Left forelimb (tissue), 1 donor: ENCODE results near the gene RPN1.
"Not testable (repeated sequence)": the region's sequence is repeated elsewhere in the genome, so short reads cannot be mapped to it uniquely, and the experiment has no call there.

Source experiments
- DNase-seq: peaks from one replicate; pipeline ENCODE4 v3.0.0-alpha.2; 2018; ENCODE audit warnings: low spot score

The RPN1 gene

GRCh38 chr3:128650096-128651050 lies at the start of gene RPN1:
RPN1 (minus strand) TSS chr3:128650818; CDS start chr3:128650800, 18 bp downstream.
- peak; percentile 95 for DNase-seq

DNA sequence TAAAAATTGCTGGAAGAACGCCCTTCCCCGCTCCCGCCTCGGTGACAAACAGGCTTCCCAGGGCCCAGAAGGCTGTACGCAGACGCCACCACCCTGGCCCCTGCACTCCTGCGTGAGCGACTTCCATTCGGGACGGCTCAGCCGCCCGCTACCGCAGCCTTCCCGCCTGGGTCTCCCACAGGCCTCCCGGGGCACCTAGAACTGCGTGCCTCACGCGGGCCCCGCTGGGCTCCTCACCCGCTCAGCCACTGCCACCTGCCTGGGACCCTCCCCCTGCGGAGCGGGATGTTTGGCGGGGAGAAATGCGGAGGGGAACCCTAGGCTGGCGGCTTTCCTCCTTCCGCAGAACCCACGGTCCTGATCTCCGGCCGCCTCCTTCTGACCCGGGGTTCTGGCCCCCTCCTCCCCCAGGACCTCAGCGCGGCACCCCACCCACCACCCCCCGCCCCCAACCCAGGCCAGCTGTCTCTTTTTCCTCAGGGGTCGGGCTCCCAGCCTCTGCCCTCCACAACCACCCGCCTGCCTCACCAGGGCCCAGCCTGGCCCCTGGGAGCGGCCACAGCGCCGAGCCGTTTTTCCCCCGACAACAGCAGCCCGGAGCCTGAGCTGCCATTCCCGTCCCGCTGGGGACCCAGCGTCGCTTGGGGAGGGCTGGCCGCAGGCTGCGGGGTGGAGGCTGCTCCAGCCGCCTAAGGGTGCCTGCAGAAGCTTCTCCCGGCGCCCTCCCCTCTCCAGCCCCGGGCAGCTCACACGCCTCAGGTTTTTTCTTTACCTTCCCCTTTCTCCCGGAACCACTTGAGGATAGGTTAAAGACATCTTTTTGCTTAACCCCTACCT lies 47.8 kb upstream of the RPN1 start:
- DNase-seq, result peak; percentile 73

DNA sequence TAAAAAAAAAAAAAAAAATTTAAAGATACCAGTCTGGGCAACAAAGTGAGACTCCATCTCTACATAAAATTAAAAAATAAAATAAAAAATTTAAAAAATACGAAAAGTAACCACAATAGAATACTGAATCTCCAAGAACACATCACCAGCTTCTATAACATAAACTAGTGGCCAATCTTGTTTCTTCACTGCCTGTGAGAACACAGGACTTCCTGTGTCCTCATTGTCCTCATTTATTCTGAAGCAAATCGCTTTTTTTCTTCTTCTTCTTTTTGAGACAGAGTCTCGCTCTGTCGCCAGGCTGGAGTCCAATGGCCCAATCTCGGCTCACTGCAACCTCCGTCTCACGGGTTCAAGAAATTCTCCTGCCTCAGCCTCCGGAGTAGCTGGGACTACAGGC lies 46.7 kb upstream of the RPN1 start:
- DNase-seq, result no peak

GRCh38 chr3:128693696-128694095 lies 43.1 kb upstream of the RPN1 start:
- DNase-seq, result no peak

- no peak for DNase-seq
These were observed 38.4 kb upstream of the RPN1 start for GRCh38 chr3:128689060-128689459.

GRCh38 chr3:128686465-128686864 lies 35.8 kb upstream of the RPN1 start:
- no peak for DNase-seq

DNA sequence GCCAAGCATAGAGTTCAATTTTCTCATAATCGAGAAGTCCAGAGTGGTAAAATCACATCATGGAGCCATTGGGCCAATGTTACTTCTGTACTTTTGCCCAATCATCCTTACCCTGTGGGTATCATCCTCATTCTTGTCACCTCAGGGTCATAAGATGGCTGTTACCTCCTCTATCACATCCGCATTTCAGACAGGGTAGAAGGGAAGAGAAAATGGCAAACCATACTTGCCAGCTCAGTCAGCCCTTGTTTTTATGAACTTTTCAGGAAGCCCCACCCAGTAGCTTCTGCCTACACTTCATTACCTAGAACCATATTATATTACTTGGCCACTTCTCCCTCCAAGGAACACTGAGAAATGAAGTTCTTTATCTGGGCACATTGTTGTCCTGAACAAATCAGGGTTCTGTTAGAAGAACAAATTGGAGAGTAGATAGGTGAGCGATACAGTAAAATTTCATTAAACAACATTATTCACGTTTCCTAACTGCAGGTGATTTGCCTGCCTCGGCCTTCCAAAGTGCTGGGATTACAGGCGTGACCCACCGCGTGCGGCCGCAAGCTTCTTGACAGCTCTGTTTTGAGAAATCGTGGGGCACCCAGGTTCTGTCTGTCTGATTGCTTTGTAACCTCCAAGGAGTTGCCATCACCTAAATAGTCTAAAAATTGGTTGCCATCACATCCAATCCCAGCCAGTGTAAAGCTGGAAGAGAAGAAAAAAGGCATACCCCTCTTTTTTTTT lies 34.5 kb upstream of the RPN1 start:
- DNase-seq, result no peak

DNA sequence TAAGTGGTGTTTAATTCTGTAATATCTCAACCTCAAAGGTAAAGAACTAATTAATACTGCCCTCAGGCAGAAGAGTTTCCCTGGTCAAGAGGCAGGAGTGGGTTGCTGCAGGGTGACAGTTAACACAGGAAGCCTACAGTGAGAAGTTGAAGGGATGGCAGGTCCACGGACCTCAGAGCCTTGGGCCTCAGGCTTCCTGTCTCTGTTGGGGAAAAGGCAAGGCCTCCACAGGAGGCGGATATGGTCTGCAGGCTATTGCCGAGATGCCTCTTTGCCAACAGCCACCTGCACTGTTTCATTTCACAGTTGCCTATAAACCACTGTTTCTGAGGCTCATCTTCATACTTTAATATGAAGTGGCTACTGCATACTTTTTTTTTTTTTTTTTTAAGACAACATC lies 33.3 kb upstream of the RPN1 start:
- DNase-seq, result no peak

DNA sequence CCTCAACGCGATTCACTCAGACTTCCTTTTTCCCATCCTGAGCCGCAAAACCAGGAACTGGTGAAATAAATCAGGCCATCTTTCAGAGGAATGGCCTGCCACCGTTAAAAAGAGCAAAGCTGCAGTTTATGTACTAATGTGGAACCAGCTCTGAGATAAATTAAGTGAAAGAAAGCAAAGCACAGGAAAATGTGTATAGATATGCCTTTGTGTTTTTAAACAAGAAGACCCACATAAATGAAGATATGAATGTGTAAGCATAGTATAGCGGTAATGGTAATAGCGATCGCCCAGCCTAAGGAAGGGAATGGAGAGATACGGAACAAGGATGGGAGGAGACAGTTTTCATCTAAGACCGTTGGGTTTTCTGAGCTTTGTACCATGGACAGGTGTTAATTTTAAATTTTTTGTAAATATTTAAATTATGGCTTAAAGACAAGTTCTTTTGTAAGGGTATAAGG lies 30.8 kb upstream of the RPN1 start:
- no peak for DNase-seq

GRCh38 chr3:128680603-128681368 lies 30.2 kb upstream of the RPN1 start:
- DNase-seq, result peak; percentile 99

DNA sequence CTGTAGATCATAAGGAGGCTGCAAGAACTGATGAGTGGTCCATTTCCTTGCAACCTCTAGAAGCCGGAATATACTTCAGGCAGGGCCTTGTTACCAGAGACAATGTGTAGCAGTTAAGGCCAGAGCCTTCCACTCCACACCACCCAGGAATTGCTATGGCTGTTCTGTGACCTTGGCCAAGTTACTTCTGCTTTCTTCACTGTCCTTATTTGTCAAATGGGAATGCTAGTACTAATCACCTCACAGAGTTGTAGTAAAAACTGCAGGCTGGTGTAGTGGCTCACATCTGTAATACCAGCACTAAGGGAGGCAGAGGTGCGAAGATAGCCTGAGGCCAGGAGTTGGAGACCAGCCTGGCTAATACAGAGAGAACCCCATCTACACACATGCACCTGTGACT lies 28.7 kb upstream of the RPN1 start:
- no peak for DNase-seq

- not testable (repeated sequence) for DNase-seq
These were observed 25.2 kb upstream of the RPN1 start for GRCh38 chr3:128675802-128676201.

- no peak for DNase-seq
These were observed 23.7 kb upstream of the RPN1 start for GRCh38 chr3:128674161-128674784.

- DNase-seq, result no peak
These were observed 17.0 kb upstream of the RPN1 start for GRCh38 chr3:128667641-128668040.

GRCh38 chr3:128665362-128666021 lies 14.9 kb upstream of the RPN1 start:
- no peak for DNase-seq

DNA sequence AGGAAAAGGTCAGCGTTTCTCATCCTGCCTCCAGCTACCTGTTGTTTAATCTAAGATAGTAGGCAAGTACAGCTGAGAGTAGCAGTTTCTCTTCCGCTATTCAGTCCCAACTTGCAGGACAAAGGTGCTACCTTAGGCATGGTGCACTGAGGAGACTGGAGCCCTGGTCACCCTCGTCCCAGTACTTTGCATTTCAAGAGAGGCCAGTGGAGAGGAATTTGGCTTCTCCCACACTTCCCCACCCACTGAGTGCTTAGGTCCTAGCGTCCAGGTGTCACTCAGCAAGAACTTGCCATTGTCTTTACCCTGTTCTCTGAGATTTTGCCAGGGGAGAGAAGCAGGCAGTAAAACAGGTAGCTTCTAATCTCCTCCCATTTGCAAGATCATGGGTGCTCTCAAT lies 12.5 kb upstream of the RPN1 start:
- no peak for DNase-seq

GRCh38 chr3:128655531-128655930 lies 4.9 kb upstream of the RPN1 start:
- no peak for DNase-seq

DNA sequence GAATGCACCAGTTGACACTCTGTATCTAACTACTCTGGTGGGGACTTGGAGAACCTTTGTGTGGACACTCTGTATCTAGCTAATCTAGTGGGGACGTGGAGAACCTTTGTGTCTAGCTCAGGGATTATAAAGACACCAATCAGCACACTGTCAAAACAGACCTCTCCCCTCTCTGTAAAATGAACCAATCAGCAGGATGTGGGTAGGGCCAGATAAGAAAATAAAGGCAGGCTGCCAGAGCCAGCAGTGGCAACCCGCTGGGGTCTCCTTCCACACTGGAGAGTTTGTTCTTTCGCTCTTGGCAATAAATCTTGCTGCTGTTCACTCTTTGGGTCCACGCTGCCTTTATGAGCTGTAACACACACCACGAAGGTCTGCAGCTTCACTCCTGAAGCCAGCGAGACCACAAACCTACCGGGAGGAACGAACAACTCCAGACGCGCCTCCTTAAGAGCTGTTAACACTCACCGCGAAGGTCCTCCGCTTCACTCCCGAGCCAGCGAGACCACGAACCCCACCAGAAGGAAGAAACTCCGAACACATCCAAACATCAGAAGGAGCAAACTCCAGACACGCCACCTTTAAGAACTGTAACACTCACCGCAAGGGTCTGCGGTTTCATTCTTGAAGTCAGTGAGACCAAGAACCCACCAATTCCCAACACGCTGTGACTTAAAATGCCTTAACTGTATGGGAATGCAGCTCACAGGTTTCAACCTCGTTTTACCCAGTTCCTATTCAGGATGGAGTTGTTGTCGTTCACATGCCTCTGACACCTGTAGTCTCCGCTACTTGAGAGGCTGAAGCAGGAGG lies 3.6 kb upstream of the RPN1 start:
- not testable (repeated sequence) for DNase-seq

GRCh38 chr3:128653383-128653992 lies 2.9 kb upstream of the RPN1 start:
- not testable (repeated sequence) for DNase-seq
